GM12878 (cell line): Measurements from ENCODE around the gene ITPR2. TPM values are rescaled to one million over a fixed set of nuclear protein-coding genes. Genes with fewer than 3 reads are reported as not detected.
A peak's percentile ranks its signal among the peaks of the same experiment; 100 is the strongest.

Experiments used
- BCL11A ChIP-seq: IDR thresholded peaks from 2 replicates; pipeline ENCODE4 v1.6.1; 2011; ENCODE audit warnings: low read depth, low read length
- BRCA1 ChIP-seq: IDR thresholded peaks from 2 replicates; pipeline ENCODE4 v1.6.1; 2011; ENCODE audit warnings: low read depth, low read length, improper control_type of control experiment
- CBFB ChIP-seq: IDR thresholded peaks from 2 replicates; pipeline ENCODE4 v1.6.1; 2016; ENCODE audit warnings: antibody characterized with exemption, low read depth
- CEBPB ChIP-seq, 2 experiments: fragments of 150-350 bp in 1 of 2; IDR thresholded peaks; 2 replicates each; pipeline ENCODE4 v1.6.1; 2012 to 2014; ENCODE audit warnings: low read depth in 2 of 2, low read length in 2 of 2, borderline replicate concordance in 1 of 2, inconsistent platforms in 1 of 2
- JUND ChIP-seq: IDR thresholded peaks from 2 replicates; pipeline ENCODE4 v1.6.1; 2012; ENCODE audit warnings: low read depth, mild to moderate bottlenecking, low read length, improper control_type of control experiment, moderate library complexity
- POU2F2 ChIP-seq: IDR thresholded peaks from 3 replicates; pipeline ENCODE4 v1.6.1; 2011; ENCODE audit warnings: low read depth, mild to moderate bottlenecking, low read length, borderline replicate concordance
- RFX5 ChIP-seq: IDR thresholded peaks from 2 replicates; pipeline ENCODE4 v1.6.1; 2011; ENCODE audit warnings: low read depth, low read length, improper control_type of control experiment
- SPI1 ChIP-seq: IDR thresholded peaks from 2 replicates; pipeline ENCODE4 v1.6.1; 2011; ENCODE audit warnings: low read depth, mild to moderate bottlenecking, low read length, moderate library complexity, borderline replicate concordance; ENCODE audit not compliant: insufficient read depth
- SREBF1 ChIP-seq: IDR thresholded peaks from 2 replicates; pipeline ENCODE4 v1.6.1; 2012; ENCODE audit warnings: mild to moderate bottlenecking, low read length
- TCF3 ChIP-seq: IDR thresholded peaks from 2 replicates; pipeline ENCODE4 v1.6.1; 2012; ENCODE audit warnings: low read depth, mild to moderate bottlenecking, low read length, borderline replicate concordance; ENCODE audit not compliant: insufficient read depth
- ZBED1 ChIP-seq: IDR thresholded peaks from 2 replicates; pipeline ENCODE4 v1.6.1; 2016; ENCODE audit warnings: borderline replicate concordance
- ZNF274 ChIP-seq: IDR thresholded peaks from one replicate; pipeline ENCODE4 v1.8.0; 2011; ENCODE audit not compliant: insufficient read length, insufficient read depth
- ZZZ3 ChIP-seq: IDR thresholded peaks from 2 replicates; pipeline ENCODE4 v1.6.1; 2011; ENCODE audit warnings: low read depth; ENCODE audit not compliant: control insufficient read depth, insufficient read length
- polyA plus RNA-seq, 11 experiments: library from polyadenylated mRNA; depleted of rRNA in 4 of 11; unstranded in 6 of 11; stranded (reverse) in 5 of 11; fragments of >200 nt; fragmentation: Nextera tagmentation in 4 of 11; fragmentation: Illumina TruSeq in 1 of 11; extraction: Ambion mirVana in 4 of 11; extraction: Trizol in 1 of 11; gene quantifications; 1 replicate in 1 of 11; 2 replicates in 10 of 11; pipeline versions ENCODE4 v1.2.1 to v1.2.3, GENCODE V29; 2011 to 2016; ENCODE audit warnings: inconsistent platforms in 2 of 11, missing spikeins in 2 of 11, low read depth in 1 of 11
- total RNA-seq, 4 experiments: library from RNA; depleted of rRNA in 3 of 4; stranded (reverse); fragments of >200 nt in 3 of 4; fragmentation: Illumina TruSeq in 1 of 4; extraction: Trizol in 1 of 4; gene quantifications; 2 replicates each; pipeline versions ENCODE4 v1.2.1 to v1.2.3, GENCODE V29; 2013 to 2021
- TF ChIP-seq, protein P1 (sequence below): fragments of 450-650 bp; IDR thresholded peaks from 2 replicates; pipeline ENCODE4 v1.6.1; 2017; ENCODE audit warnings: antibody characterized with exemption, mild to moderate bottlenecking, moderate library complexity
- TF ChIP-seq, protein P2 (sequence below): IDR thresholded peaks from 2 replicates; pipeline ENCODE4 v1.6.1; 2011; ENCODE audit warnings: borderline replicate concordance, low read depth, mild to moderate bottlenecking, moderate library complexity, low read length; ENCODE audit not compliant: insufficient read depth, poor library complexity, severe bottlenecking
- TF ChIP-seq, protein P3 (sequence below): IDR thresholded peaks from 2 replicates; pipeline ENCODE4 v1.6.1; 2012; ENCODE audit warnings: improper control_type of control experiment, low read depth, low read length; ENCODE audit not compliant: insufficient replicate concordance
- TF ChIP-seq, protein P4 (sequence below): fragments of 450-650 bp; IDR thresholded peaks from 2 replicates; pipeline ENCODE4 v1.6.1; 2017; ENCODE audit warnings: mild to moderate bottlenecking, low read depth, inconsistent platforms; ENCODE audit not compliant: poor library complexity, severe bottlenecking

Gene ITPR2
- total and polyA plus RNA-seq, 10 of the 15 experiments (the other 5 are each of a cell fraction or from before 2014, with no cell fraction given): 7.5 to 76.2 (median 47.1) TPM

DNA sequence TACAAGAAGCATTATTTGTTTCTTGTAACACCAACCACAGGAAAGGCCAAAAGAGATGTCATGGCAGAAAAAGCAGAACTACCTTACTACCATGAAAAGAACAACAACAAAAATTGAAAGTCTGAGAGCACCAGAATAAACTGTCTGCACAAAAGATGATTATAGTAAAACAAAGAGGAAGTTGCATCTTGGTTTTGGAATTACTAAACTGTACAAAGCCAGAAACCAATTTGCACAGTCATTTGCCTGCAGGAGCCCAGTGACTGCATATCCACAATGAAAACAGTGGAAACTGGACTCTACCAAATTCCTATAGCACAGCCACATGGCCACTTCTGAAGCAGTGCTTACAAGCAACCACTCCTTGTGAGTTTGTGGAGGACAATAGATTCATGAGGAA, 361.4 kb downstream of the ITPR2 start (continued):
- TF ChIP-seq, protein P1, sequence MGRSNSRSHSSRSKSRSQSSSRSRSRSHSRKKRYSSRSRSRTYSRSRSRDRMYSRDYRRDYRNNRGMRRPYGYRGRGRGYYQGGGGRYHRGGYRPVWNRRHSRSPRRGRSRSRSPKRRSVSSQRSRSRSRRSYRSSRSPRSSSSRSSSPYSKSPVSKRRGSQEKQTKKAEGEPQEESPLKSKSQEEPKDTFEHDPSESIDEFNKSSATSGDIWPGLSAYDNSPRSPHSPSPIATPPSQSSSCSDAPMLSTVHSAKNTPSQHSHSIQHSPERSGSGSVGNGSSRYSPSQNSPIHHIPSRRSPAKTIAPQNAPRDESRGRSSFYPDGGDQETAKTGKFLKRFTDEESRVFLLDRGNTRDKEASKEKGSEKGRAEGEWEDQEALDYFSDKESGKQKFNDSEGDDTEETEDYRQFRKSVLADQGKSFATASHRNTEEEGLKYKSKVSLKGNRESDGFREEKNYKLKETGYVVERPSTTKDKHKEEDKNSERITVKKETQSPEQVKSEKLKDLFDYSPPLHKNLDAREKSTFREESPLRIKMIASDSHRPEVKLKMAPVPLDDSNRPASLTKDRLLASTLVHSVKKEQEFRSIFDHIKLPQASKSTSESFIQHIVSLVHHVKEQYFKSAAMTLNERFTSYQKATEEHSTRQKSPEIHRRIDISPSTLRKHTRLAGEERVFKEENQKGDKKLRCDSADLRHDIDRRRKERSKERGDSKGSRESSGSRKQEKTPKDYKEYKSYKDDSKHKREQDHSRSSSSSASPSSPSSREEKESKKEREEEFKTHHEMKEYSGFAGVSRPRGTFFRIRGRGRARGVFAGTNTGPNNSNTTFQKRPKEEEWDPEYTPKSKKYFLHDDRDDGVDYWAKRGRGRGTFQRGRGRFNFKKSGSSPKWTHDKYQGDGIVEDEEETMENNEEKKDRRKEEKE: no peak
- no peak for TF ChIP-seq ZNF274
- no peak for TF ChIP-seq RFX5
- peak; percentile 53; the same call in 1 of the 2 replicates for TF ChIP-seq CBFB
- TF ChIP-seq SREBF1: peak; percentile 85
- TF ChIP-seq, protein P2, sequence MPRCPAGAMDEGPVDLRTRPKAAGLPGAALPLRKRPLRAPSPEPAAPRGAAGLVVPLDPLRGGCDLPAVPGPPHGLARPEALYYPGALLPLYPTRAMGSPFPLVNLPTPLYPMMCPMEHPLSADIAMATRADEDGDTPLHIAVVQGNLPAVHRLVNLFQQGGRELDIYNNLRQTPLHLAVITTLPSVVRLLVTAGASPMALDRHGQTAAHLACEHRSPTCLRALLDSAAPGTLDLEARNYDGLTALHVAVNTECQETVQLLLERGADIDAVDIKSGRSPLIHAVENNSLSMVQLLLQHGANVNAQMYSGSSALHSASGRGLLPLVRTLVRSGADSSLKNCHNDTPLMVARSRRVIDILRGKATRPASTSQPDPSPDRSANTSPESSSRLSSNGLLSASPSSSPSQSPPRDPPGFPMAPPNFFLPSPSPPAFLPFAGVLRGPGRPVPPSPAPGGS: no peak
- TF ChIP-seq SPI1: peak; percentile 84
- no peak for TF ChIP-seq TCF3
- TF ChIP-seq POU2F2: peak; percentile 85
- peak; percentile 84 for TF ChIP-seq ZBED1
- TF ChIP-seq, protein P3, sequence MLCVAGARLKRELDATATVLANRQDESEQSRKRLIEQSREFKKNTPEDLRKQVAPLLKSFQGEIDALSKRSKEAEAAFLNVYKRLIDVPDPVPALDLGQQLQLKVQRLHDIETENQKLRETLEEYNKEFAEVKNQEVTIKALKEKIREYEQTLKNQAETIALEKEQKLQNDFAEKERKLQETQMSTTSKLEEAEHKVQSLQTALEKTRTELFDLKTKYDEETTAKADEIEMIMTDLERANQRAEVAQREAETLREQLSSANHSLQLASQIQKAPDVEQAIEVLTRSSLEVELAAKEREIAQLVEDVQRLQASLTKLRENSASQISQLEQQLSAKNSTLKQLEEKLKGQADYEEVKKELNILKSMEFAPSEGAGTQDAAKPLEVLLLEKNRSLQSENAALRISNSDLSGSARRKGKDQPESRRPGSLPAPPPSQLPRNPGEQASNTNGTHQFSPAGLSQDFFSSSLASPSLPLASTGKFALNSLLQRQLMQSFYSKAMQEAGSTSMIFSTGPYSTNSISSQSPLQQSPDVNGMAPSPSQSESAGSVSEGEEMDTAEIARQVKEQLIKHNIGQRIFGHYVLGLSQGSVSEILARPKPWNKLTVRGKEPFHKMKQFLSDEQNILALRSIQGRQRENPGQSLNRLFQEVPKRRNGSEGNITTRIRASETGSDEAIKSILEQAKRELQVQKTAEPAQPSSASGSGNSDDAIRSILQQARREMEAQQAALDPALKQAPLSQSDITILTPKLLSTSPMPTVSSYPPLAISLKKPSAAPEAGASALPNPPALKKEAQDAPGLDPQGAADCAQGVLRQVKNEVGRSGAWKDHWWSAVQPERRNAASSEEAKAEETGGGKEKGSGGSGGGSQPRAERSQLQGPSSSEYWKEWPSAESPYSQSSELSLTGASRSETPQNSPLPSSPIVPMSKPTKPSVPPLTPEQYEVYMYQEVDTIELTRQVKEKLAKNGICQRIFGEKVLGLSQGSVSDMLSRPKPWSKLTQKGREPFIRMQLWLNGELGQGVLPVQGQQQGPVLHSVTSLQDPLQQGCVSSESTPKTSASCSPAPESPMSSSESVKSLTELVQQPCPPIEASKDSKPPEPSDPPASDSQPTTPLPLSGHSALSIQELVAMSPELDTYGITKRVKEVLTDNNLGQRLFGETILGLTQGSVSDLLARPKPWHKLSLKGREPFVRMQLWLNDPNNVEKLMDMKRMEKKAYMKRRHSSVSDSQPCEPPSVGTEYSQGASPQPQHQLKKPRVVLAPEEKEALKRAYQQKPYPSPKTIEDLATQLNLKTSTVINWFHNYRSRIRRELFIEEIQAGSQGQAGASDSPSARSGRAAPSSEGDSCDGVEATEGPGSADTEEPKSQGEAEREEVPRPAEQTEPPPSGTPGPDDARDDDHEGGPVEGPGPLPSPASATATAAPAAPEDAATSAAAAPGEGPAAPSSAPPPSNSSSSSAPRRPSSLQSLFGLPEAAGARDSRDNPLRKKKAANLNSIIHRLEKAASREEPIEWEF: no peak
- no peak for TF ChIP-seq ZZZ3
- peak; percentile 50; the same call in 1 of the 2 replicates for TF ChIP-seq JUND
- TF ChIP-seq, protein P4, sequence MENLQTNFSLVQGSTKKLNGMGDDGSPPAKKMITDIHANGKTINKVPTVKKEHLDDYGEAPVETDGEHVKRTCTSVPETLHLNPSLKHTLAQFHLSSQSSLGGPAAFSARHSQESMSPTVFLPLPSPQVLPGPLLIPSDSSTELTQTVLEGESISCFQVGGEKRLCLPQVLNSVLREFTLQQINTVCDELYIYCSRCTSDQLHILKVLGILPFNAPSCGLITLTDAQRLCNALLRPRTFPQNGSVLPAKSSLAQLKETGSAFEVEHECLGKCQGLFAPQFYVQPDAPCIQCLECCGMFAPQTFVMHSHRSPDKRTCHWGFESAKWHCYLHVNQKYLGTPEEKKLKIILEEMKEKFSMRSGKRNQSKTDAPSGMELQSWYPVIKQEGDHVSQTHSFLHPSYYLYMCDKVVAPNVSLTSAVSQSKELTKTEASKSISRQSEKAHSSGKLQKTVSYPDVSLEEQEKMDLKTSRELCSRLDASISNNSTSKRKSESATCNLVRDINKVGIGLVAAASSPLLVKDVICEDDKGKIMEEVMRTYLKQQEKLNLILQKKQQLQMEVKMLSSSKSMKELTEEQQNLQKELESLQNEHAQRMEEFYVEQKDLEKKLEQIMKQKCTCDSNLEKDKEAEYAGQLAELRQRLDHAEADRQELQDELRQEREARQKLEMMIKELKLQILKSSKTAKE: peak; percentile 98
- peak; percentile 78 for TF ChIP-seq BCL11A
- TF ChIP-seq CEBPB (IDR thresholded peaks at IDR 0.05; ENCODE audit: borderline replicate concordance in 1 of 2, low read depth in 2 of 2, low read length in 2 of 2): peak in 1 of 2 experiments; percentile 85; a peak in 1 of 4 replicates
- no peak for TF ChIP-seq BRCA1
